ENCODE measurements around the gene GMPPA. TPM values are rescaled to one million over a fixed set of nuclear protein-coding genes. Genes with fewer than 3 reads are reported as not detected.

GMPPA gene
- total RNA-seq, 2 donors from 2014 or later = 21.6 to 23.3 TPM

DNA sequence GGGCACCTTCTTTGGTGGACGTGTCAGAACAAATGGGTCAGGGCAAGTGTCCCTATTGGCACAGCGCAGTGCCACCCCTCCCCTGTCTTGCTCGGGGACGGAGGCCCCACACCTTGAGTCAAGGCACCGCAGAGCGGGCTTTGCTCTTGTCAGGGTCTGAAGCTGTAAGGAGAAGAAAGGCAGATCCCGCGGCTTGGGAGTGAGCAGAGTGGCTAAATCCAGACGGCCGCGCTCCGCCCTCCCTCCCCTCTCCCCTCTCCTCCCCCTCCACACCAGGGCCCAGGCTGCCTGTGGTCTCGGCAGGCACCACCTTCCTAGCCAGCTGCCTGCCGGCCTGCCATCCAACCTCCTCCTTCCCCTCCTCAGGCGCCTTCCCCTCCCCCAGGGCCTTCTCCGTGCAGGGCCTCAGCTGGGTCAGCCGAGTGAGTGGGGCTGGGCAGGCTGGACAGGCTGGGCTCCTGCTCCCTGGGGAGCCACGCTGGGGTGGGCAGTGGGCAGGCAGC is 38.2 kb upstream of the GMPPA start:
- peaks cover 0 to 56% of the 10 kb centered on the region in 2 donors for H3K4me1 ChIP-seq
- peak overlapping the region; percentile 85 to 96 for H3K27ac ChIP-seq
- TF ChIP-seq, protein P1, sequence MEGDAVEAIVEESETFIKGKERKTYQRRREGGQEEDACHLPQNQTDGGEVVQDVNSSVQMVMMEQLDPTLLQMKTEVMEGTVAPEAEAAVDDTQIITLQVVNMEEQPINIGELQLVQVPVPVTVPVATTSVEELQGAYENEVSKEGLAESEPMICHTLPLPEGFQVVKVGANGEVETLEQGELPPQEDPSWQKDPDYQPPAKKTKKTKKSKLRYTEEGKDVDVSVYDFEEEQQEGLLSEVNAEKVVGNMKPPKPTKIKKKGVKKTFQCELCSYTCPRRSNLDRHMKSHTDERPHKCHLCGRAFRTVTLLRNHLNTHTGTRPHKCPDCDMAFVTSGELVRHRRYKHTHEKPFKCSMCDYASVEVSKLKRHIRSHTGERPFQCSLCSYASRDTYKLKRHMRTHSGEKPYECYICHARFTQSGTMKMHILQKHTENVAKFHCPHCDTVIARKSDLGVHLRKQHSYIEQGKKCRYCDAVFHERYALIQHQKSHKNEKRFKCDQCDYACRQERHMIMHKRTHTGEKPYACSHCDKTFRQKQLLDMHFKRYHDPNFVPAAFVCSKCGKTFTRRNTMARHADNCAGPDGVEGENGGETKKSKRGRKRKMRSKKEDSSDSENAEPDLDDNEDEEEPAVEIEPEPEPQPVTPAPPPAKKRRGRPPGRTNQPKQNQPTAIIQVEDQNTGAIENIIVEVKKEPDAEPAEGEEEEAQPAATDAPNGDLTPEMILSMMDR (IDR thresholded peaks at IDR 0.05) = no peak
- no peak for DNase-seq (ENCODE audit: low spot score)
- H3K36me3 ChIP-seq = peaks cover 24% of the 10 kb centered on the region
- H3K4me3 ChIP-seq = peak overlapping the region; percentile 21 to 35
- no peaks in the 10 kb centered on the region for H3K9me3 ChIP-seq
- no peaks in the 10 kb centered on the region for H3K27me3 ChIP-seq

DNA sequence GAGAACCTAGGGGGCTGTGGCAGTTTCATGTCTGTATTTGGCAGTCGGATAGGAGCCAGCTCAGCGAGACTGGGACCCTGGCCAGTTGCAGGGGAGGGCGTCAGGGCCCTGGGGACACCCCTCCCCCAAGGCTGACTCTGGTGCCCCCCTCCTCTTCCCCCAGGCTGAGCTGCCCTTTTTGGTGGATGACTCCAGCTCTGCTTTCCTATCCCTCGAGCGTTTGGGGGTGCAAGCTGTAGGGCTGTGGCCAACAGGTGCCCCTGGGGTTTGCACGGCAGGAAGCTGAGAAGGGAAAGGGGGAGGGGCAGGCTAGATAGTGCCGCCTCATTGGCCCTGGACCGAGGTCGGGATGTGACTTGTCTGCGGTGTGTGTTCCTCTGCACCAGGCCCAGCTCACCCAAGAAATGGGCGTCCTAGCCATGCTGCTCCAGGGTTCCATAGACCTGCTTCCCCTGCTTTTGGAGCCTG is 37.6 kb upstream of the GMPPA start:
- Histone ChIP-seq H3K27me3 (no peaks in the 10 kb centered on the region), H3K4me3 (peak overlapping the region; percentile 21 to 35), H3K4me1 (peaks cover 0 to 62% of the 10 kb centered on the region in 2 donors), H3K9me3 (no peaks in the 10 kb centered on the region), H3K36me3 (peaks cover 30% of the 10 kb centered on the region), H3K27ac (peak overlapping the region; percentile 85 to 96)
- TF ChIP-seq, protein P1 (IDR thresholded peaks at IDR 0.05) = no peak
- no peak for DNase-seq (ENCODE audit: low spot score)

DNA sequence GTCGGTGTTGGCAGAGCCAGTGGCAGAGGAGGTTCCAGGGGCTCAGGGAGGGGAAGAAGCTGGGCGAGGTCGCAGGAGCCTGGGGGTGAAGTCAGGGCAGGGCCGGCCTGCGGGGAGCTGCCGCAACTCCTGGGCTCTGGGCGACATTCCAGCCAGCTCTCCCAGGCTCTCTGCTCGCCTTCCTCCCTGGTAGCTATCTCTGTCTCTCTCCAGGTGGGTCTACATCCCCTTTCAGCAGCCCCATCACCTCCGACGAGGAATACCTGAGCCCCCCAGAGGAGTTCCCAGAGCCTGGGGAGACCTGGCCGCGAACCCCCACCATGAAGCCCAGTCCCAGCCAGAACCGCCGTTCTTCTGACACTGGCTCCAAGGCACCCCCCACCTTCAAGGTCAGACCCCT is 37.0 kb upstream of the GMPPA start:
- Histone ChIP-seq H3K4me3 (peak overlapping the region; percentile 21 to 35), H3K27me3 (no peaks in the 10 kb centered on the region), H3K9me3 (no peaks in the 10 kb centered on the region), H3K36me3 (peaks cover 36% of the 10 kb centered on the region), H3K4me1 (peaks cover 0 to 68% of the 10 kb centered on the region in 2 donors), H3K27ac (peak overlapping the region; percentile 85 to 96)
- DNase-seq (ENCODE audit: low spot score) = no peak
- TF ChIP-seq, protein P1 (IDR thresholded peaks at IDR 0.05) = no peak

DNA sequence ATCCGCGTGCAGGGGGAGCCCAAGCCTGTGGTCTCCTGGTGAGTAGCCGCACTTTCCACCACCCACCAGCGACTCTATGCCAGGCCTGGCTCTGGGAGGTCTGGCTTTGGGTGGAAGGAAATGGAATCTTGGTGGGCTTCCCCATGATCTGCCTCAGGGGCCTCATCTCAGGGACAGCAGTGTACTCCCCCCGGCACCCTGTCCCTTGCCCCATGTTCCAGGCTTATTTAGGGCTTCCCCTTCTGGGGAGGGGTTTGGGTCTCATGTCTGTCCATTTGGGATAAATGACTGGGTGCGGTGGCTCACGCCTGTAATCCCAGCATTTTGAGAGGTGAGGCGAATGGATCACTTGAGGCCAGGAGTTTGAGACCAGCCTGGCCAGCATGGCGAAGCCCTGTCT is 36.3 kb upstream of the GMPPA start:
- no peaks in the 10 kb centered on the region for H3K9me3 ChIP-seq
- H3K4me1 ChIP-seq = peaks cover 0 to 73% of the 10 kb centered on the region in 2 donors
- peak overlapping the region; percentile 85 to 96 for H3K27ac ChIP-seq
- H3K36me3 ChIP-seq = peaks cover 36% of the 10 kb centered on the region
- DNase-seq (ENCODE audit: low spot score) = no peak
- H3K4me3 ChIP-seq = no peak overlapping the region
- TF ChIP-seq, protein P1 (IDR thresholded peaks at IDR 0.05) = no peak
- no peaks in the 10 kb centered on the region for H3K27me3 ChIP-seq

DNA sequence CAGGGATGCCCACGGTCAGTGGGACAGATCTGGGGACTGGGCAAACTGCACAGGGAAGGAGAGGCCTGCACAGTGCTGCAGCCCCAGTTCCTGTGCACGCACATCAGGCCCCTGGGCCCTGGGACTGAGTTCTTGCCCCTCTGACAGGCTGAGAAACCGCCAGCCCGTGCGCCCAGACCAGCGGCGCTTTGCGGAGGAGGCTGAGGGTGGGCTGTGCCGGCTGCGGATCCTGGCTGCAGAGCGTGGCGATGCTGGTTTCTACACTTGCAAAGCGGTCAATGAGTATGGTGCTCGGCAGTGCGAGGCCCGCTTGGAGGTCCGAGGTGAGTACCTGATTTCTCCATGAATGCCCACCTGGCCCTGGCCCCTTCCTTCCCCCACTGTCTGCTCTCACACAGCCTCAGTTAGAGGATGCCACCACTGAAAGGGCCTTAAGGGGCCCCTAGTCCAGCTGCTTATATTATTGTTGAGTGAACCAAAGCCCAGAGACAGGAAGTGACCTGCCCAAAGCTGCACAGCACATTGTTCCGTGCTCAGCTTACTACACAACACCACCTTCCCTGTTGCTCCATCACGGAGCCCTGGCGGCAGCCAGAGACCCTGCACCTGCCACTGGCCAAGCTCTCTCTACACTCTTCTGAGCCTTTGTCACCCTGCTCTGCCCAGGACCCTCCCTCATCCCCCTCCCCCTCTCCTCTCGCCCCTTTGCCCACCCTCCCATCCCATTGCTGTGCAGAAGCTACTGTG is 34.2 kb upstream of the GMPPA start:
- Histone ChIP-seq H3K4me3 (no peak overlapping the region), H3K36me3 (peaks cover 49% of the 10 kb centered on the region), H3K27me3 (no peaks in the 10 kb centered on the region), H3K27ac (peak overlapping the region; percentile 49 to 56), H3K9me3 (no peaks in the 10 kb centered on the region), H3K4me1 (peaks cover 0 to 79% of the 10 kb centered on the region in 2 donors)
- DNase-seq (ENCODE audit: low spot score) = no peak
- TF ChIP-seq, protein P1 (IDR thresholded peaks at IDR 0.05) = no peak

All from right atrium auricular region (tissue), 2 donors.